Measurements from ENCODE around the gene BSPRY.

- no peak for TF ChIP-seq CTCF (IDR thresholded peaks at IDR 0.05)
- TF ChIP-seq POLR2A (IDR thresholded peaks at IDR 0.05): no peak
These were observed 286 bp upstream of the BSPRY start for GRCh38 chr9:113349066-113349444.

Data from uterus (tissue), 2 donors.